ENCODE results near the gene LIMK1.
"Not testable (repeated sequence)": the region's sequence is repeated elsewhere in the genome, so short reads cannot be mapped to it uniquely, and the experiment has no call there.

The LIMK1 gene

DNA sequence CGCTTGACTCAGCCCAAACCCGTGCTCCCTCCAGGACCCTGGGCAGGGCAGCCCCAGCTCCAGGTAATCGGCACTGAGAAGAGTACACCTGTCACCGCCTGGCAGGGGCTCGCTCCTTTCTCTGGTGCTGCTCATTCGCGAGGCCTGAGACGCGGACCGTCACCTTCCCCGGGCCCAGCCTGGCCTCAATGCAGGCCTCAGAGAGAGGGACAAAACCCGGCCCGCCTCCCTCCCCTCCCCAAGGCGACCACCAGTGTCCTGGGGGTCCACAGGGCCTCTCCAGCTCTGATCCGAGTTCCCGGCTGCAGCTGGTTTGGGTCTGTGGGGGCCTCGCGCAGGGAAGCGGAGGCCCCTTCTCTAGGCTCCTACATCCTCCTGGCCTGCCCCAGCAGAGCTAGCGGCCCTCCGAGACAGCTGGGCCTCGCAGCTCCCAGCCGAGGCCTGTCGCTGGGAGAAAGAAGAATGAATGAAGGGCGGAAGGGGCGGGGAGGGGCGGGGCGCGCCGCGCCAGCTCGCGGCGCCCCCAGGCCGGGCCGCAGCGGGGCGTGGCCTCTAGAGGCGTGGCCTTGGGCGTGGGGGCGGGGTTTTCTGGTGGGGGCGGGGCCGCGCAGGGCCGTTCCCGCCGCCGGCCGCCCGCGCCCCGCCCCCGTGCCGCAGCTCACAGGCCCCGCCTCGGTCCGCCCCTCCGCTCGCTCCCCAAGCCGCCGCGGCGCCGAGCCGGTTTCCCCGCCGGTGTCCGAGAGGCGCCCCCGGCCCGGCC is at the start of gene LIMK1:
Gene LIMK1 (plus strand): TSS at position 688 of the 760 bp plus-strand sequence. CDS start 187 bp downstream, outside the sequence.
- peak; percentile 86 to 97 (median 93) for DNase-seq

DNA sequence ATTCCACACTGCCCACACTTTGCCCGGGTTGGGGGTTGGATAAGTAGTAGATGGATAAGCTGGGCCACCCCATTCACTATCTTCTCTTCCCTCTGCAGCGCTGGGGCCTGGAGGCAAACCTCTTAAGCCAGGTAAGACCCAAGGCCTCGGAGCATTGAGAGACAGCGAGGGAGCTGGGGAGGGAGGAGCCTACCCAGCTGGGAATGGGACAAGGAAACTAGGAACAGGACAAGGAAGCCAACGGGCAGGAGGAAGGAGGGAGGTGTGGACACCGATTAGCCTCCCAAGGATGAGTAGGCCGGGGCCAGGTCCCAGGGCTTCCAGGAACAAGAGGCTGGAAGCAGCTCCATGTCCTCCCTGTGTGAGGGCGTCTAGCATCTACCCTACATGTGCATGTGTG is 46.0 kb upstream of the LIMK1 start:
- DNase-seq = no peak

DNA sequence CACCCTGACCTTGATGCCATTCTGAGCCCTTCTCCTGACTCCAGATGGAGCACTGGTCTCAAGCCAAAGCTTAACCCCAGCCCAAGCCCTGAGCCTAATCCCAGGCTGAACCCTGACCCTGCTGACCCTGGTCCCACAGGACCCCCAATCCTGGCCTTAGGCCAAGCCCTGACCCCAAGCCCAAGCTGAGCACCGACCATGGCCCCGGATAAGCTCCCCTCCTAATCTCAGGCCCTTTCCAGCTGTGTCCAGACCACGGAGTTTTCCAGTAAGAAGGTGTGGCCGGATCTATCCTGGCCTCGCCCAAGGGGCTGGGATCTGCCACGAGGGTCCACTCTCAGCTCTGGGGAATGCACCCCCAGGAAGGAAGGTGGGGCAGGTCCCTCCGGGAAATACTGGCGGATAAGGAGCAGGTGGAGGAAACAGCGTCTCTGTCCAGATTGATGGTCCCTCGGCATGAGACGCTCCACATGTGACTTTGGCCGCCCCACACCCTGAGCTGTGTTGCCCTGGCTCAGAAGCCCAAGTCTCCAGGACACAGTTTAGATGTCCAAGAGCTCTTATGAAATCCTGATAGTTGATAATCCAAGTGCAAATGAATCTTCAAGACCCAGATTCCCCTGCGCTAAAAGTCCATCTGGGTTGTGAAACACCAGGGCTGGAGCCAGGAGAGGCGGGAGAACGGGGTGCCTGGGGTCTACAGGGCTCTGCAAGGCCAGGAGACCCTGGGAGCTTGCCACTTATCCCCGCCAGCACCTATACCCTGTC is 45.2 kb upstream of the LIMK1 start:
- no peak for DNase-seq

DNA sequence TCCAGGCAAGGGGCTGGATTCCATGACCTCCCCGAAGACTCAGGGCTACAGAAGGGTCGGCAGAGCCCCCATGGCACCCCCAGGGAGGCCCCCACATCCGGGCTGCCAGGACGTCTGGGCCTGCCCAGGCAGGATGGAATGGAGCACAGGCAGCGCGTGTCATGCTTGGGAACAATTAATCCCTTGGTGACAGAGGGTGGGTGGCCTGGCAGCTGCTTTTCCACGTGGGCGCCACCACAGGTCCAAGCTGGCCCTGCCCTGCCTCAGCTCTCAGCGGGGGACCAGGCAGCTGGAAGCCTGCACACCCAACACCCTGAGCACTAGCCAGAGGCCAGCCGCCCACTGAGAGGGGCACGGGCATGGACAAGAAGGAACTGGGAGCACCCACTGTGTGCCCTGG is 44.3 kb upstream of the LIMK1 start:
- DNase-seq = peak in 1 of 3 donors; percentile 39

DNA sequence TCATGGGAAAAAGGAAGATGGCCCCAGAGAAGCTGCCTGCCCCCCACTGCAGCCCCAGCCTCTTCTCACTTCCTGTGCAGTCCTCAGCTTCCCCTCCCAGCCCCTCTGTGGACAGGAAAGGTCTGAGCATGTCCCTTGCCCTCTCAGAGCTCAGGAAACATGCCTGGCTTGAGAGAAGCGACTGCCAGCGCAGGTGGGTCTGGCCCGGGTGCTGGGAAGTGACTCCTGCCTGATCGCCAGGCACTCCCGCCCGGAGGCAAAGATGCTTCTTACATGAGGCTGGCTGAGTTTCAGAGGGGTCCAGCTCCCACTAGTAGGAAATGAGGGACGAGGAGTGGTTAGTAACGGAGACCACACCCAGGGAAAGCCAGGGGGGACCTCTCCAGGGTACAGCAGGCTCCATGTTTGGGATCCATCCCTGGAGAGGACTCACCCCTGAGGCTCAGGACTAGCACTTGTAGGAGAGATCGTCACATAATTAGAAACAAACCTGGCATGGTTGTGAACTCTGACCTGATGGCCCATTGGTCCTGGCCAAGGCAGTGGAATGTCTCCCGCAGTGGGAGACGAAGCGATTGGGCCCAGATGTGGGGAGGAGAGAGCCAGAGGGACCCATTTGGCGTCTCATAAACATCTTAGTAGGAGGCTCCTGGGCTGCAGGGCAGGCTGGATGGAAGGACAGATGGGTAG is 43.4 kb upstream of the LIMK1 start:
- no peak for DNase-seq

DNA sequence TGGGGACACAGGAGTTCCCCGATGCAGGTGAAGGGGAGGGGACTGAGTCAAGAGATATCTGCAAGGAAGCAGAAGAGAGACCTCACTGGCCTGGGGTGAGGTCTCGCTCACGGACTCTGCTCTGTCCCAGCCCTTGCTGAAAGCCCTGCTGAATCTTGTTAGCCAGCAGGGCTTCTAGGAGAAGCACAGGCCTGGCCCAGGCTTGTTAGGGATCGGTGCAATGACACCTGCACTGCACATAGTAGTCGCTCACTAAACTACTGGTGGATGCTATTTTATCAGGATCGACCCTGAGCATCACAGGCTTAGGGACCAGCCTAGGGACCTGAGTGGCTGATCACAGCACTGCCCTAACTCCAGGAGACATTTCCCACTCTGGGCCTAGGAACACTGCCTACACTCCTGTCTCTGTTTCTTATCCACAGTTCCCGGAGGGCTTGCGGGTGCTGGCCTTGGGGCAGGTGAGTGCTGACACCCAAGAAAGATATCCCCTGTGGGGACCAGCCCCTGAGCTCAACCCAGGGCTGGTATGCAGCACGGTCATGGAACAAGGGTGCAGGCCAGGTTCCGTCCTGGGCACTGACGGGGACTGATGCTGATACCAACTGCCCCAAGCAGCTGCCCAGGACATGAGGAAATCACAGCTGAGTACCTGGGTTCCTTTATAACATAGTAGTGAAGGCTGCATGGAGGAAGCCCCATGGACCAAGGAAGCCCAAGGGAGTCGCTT is 42.6 kb upstream of the LIMK1 start:
- DNase-seq = no peak

DNA sequence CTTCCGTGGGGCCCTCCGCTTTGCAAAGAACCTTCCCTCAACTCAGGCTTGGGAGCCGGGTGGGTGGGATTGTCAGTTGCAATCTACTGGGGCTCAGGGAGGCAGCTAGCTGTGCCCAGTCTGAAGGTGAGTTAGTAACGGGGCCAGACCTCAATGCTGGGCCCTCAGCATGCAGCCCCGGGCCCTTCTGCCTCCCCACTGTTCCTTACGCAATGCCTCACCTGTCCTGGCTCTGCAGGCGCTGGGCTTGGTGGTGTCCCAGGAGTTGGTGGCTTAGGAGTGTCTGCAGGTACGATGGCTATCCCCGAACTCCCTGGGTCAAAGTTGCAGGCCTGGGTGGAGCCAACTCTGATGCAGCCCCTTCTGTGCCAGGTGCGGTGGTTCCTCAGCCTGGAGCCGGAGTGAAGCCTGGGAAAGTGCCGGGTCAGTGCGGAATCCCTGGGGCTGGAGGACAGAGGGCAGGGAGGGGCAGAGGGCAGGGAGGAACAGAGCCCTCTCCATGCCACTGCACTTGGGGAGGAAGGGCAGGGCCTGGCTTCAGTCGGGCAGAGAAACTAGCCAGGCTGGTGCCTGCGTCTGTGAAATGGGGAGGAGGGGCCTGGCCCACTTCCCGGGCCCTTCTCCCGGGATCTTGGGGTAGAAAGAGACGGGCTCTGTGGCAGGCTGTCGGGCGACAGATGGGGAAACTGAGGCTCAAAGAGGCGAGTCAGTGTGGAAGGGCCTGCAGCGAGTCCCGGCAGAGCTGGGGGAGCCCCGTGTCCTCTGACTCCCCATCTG is 40.7 kb upstream of the LIMK1 start:
- DNase-seq = no peak

DNA sequence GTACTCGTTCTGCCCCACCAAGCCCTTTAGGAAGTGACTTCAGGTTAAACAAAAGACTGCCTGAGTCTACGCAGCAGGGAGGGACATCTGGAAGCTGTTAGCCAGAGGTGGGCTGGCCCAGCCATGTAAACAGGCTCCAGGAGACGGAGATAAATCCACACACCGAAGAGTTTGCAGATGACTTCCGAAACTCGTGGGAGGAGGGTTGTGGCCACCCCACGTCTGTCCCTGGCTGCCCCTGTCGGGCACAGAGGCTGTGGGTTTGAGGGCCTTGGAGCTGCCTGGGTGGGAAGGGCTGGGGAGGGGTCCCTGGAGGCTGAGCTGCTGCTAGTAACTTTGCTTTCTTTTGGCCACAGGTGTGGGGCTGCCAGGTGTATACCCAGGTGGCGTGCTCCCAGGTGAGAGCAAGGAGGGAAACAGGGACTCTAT is 40.1 kb upstream of the LIMK1 start:
- no peak for DNase-seq

DNA sequence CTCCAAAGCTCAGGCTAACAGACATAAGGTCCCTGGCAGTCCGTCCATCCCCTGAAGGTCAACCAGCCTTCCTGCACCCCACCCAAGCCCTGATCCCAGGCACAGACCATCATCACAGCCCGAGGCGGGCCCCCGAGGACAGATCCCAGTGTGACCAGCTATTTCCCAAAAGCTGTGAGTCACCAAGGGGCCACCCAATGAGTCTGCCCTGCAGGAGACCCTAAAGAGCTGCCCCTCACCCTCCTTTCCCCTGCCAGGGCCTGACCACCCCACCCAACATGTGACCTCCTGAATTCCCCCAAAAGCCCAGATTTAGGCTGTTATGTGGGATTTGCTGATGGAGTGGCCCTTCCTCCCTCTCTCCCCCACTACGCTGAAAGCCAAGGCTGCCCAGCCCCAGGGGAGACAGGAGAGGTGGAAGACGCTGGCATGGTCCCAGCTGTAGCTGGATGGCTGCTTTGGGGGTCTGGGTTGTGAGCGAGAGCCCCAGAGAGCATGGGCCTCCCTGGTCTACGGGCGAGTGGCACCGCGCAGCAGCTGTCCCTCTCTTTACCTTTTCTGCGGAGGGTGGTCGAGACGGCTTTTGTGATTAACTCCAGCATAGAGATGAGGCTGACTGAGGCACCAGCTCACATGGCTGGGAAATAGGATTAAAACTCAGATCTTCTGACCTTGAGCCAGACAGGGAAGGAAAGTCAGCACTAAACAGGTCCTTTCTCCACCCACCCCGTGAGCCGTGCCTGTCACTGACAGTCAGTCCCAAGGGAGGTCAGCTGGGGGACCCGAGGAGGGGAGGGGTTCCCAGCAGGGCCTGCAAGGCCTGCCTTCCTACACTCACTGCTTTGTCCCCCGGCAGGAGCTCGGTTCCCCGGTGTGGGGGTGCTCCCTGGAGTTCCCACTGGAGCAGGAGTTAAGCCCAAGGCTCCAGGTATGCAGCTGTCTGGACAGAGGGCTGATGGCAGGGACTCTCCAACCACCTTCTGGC is 38.9 kb upstream of the LIMK1 start:
- no peak for DNase-seq

DNA sequence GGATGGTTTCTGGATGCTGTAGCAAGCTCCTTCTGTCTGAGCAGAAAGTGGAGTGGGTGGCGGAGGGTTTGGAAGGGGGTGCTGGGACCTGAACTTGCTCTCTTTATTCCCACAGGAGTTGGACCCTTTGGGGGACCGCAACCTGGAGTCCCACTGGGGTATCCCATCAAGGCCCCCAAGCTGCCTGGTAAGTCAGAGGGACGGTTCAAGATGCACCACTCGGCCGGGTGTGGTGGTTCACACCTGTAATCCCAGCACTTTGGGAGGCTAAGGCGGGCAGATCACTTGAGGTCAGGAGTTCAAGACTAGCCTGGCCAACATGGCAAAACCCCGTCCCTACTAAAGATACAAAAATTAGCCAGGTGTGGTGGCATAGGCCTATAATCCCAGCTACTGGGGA is 37.0 kb upstream of the LIMK1 start:
- DNase-seq = not testable (repeated sequence)

DNA sequence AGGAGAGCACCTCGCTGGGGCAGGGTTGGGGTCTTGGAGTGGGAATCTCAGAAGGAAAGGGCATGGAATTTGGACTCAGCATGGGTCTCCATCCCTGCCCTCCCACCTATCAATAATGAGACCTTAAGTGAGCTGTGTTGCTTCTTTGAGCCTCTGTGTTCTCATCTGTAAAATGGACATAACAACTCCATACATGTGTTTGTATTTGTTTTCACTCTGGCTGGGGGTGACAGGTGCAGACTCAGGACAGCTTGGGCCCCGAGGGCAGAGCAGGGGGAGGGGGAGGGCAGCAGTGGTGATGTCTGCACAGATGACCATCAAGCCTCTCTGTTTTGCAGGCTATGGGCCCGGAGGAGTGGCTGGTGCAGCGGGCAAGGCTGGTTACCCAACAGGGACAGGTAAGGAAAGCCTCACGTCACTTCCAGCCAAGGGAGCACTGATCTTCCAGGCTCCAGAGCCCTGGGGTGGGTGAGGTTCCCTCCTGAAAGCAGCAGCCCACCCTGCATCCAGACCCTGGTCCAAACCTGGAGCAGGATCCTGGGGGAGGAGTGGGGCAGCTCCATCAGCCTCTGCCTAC is 35.7 kb upstream of the LIMK1 start:
- no peak for DNase-seq

DNA sequence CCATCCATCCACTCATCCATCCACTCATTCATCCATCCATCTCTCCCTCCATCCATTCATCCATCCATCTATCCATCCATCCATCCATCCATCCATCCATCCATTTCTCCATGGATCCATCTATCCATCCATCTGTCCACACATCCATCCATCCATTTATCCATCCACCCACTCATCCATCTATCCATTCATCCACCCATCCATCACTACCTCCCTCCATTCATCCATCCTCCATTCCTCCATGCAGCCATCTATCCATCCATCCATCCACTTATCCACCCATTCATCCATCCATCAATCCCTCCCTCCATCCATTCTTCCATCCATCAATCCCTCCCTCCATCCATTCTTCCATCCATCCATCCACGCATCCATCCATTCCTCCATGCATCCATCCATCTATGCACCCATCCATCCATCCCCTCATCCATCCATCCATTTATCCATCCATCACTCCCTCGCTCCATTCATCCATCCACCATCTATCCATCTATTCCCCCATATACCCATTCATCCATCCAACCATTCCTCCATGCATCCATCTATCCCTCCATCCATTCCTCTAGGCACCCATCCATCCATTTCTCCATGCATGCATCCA is 34.5 kb upstream of the LIMK1 start:
- DNase-seq = no peak

DNA sequence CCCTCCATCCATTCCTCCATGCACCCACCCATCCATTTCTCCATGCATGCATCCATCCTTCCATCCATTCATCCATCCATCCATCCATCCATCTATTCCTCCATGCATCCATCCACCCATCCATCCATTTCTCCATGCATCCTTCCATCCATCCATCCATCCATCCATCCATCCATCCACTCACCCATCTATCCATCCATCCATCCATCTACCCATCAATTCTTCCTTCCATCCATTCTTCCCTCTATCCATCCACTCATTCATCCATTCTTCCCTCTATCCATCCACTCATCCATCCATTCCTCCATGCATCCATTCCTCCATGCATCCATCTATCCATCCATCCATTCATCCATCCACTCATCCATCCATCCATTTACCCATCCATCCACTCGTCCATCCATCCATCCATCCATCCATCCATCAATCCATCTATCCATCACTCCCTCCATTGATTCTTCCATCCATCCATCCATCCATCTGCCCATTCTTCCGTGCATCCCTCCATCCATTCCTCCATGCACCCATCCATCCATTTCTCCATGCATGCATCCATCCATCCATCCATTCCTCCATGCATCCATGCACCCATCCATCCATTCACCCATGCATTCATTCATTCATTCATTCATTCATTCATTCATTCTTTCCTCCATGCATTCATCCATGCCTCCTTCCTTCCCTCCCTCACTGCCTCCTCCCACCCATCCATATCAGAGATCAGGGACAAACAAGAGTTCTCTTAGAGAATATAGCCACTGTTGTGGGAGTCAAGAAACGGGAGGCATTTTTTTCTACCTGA is 33.4 kb upstream of the LIMK1 start:
- DNase-seq = no peak

DNA sequence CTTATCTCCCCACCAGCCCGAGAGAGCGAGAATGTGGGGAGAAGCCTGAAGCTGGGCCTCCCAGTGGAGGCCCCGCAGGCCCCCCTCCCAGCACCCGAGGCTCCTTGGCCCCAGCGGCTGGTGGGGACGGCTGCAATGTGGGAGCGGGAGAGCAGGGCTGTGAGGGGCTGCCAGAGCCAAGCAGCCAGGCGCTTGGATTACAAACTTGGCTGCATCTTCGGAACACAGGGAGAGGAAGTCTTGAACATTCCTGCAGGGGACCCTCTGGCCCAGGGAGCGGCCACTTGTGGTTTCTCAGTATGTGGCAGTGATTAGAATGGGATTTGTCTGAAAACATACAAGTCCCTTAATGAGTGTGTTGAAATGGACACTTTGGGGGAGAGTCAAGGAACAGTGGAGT is 32.4 kb upstream of the LIMK1 start:
- no peak for DNase-seq

DNA sequence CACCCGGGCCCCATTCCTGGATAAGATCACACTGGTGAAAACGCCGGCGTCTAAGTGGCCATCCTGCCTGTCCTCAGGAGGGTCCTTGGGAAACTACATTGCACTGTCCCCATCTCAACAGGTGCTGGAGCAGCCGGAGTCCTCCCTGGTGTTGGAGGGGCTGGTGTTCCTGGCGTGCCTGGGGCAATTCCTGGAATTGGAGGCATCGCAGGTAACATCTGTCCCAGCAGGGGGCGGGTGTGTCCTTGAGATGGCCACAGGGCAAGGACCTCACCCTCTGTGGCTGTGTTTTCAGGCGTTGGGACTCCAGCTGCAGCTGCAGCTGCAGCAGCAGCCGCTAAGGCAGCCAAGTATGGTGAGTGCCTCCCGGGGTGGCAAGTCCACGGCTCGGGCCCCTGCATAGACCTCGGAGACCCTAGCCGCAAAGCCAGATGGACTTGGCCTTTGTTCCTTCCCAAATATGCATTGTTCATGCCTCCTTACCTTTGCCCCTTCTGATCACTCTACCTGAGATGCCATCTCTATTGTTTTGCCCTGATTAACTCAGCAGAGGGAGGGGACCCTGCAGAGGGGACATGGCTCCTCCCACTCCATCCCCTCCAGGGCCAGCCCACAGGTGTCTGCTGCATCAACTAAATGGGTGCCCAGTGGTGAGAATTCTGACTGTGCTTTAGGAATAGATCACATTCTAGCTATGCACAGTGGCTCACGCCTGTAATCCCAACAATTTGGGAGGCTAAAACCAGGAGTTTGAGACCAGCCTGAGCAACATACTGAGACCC is 31.8 kb upstream of the LIMK1 start:
- DNase-seq = peak; percentile 30 to 58 (median 36)

DNA sequence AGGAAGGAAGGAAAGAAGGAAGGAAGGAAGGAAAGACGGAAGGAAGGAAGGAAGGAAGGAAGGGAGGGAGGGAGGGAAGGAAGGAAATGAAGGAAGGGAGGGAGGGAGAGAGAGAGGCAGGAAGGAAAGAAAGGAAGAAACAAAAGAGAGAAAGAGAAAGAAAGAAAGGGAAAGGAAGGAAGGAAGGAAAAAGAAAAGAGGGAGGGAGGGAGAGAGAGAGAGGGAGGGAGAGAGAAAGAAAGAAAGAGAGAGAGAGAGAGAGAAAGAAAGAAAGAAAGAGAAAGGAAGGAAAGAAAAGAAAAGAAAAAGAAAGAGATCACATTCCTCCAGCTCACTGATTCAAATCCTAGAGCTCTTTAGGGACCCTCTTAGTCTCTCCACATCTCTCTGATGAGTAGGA is 31.0 kb upstream of the LIMK1 start:
- DNase-seq = no peak

DNA sequence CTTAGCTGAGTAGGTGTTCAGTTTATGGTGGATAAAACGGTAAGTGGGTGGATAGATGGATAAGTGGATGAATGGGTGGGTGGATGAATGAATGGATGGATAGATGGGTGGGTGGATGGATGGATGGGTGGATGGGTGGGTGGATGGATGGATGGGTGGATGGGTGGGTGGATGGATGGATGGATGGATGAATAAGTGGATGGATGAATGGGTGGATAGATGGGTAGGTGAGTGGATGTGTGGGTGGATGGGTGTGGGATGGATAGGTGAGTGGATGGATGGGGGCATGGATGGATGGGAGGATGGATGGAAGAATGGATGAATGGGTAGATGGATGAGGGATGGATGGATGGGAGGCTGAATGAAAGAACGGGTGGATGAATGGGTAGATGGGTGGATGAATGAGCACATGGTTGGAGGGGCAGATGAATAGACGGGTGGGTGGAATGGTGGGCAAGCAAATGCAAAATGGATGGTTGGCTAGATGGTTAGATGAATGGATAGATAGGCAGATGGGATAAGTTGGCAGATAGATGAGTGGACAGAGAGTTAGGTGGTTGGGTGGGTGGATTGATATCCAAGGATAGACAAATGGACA is 29.9 kb upstream of the LIMK1 start:
- DNase-seq = no peak
